AG10803 (cell line): ENCODE measurements around the gene RAB3GAP2.
"Not testable (repeated sequence)": the region's sequence is repeated elsewhere in the genome, so short reads cannot be mapped to it uniquely, and the experiment has no call there.

Source experiments
- DNase-seq: peaks from one replicate; pipeline ENCODE4 v3.0.0; 2010; ENCODE audit warnings: low read depth
- H3K4me3 ChIP-seq: 2 replicates; pipeline ENCODE4 v1.5.1; 2011; ENCODE audit warnings: mild to moderate bottlenecking, low read length, control low read depth
- TF ChIP-seq, protein P1 (sequence below): conservative IDR thresholded peaks from 2 replicates; pipeline ENCODE4 v1.5.1; 2011; ENCODE audit warnings: mild to moderate bottlenecking, low read length, control low read depth, inconsistent platforms

Gene RAB3GAP2

DNA sequence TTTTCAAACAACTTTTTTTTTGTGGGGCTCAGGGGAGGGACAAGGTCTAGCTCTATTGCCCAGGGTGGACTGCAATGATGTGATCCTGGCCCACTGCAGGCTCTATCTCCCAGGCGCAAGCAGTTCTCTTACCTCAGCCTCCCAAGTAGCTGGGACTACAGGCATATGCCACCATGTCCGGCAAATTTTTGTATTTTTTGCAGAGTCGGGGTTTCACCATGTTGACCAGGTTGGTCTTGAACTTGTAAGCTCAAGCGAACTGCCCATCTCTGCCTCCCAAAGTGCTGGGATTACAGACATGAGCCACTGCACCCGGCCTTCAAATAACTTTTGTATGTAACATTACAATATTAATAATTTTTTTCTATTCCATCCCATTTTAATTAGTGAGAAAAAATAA is 33.0 kb downstream of the RAB3GAP2 start:
- H3K4me3 ChIP-seq = no peak overlapping the region
- TF ChIP-seq, protein P1, sequence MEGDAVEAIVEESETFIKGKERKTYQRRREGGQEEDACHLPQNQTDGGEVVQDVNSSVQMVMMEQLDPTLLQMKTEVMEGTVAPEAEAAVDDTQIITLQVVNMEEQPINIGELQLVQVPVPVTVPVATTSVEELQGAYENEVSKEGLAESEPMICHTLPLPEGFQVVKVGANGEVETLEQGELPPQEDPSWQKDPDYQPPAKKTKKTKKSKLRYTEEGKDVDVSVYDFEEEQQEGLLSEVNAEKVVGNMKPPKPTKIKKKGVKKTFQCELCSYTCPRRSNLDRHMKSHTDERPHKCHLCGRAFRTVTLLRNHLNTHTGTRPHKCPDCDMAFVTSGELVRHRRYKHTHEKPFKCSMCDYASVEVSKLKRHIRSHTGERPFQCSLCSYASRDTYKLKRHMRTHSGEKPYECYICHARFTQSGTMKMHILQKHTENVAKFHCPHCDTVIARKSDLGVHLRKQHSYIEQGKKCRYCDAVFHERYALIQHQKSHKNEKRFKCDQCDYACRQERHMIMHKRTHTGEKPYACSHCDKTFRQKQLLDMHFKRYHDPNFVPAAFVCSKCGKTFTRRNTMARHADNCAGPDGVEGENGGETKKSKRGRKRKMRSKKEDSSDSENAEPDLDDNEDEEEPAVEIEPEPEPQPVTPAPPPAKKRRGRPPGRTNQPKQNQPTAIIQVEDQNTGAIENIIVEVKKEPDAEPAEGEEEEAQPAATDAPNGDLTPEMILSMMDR = no peak

DNA sequence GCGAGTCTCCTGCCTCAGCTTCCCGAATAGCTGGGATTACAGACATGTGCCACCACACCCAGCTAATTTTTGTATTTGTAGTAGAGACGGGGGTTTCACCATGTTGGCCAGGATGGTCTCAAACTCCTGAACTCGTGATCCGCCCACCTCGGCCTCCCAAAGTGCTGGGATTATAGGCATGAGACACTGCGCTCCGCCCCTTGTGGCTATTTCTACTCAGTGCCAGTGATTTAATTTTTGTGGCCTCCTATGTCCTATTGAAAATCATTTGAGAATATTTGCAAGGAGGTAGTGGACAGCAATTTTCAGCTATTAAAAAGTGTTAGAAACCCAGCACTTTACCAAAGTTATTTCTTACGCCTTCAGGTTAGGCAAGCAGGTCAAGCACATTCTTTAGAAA is 36.0 kb downstream of the RAB3GAP2 start:
- DNase-seq = not testable (repeated sequence)

More for the DNA sequence above, 33.0 kb downstream of the RAB3GAP2 start:
- no peak for DNase-seq

DNA sequence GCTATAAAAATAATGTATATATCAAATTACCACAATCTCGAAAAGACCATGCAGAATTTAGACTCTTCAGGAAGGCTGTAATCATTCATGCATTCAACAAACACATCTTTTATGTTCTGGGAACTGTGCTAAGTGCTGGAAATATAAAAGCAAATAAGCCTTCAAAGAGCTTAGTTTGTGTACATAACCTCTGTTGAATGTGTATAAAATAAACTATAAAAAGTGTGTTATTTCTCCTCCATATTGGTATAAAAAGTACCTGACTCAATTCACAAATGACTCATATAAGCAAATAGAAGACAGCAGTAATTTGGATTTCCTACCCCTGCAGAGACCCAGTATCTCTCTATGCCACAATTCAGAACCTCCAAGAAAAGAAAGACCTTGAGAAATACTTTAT is 36.8 kb downstream of the RAB3GAP2 start:
- H3K4me3 ChIP-seq = no peak overlapping the region
- no peak for DNase-seq
- TF ChIP-seq, protein P1 = no peak

More for the DNA sequence above, 36.0 kb downstream of the RAB3GAP2 start:
- not testable (repeated sequence) for H3K4me3 ChIP-seq

DNA sequence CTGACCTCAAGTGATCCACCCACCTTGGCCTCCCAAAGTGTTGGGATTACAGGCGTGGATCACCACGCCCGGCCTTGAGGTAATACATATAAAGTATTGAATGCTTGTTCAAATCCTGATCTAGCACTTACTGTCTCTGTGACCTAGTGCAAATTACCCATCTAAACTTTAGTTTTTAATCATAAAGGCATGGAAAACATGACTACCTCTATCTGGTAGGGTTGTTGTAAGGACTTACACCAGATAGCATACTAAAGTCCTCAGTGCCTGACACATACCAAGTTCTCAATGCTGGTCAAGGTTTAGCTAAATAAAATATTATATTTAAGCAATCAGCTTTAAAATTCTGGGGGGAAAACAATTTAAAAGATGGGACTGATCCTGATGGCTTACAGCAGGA is 38.3 kb downstream of the RAB3GAP2 start:
- H3K4me3 ChIP-seq = no peak overlapping the region
- TF ChIP-seq, protein P1 = no peak
- no peak for DNase-seq

GRCh38 chr1:220229771-220230170 is 42.5 kb downstream of the RAB3GAP2 start:
- no peak overlapping the region for H3K4me3 ChIP-seq
- TF ChIP-seq, protein P1 = no peak
- no peak for DNase-seq

DNA sequence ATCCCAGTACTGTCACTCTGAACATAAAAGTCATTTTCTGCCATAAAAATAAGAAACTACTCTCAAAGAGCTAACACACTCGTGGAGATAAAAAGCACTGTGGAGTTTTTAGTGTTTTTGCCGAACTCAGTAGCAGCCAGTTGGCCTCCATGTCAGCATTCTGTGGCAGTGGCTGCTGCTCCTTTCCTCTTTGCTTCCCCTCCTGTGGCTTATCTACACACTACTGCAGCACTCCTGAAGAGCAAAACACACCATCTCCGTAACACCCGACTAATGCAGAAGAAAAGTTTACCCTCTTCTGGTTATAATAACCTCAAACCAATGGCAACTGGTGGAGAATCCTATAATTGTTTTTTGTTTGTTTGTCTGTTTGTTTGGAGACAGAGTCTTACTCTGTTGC is 44.9 kb downstream of the RAB3GAP2 start:
- H3K4me3 ChIP-seq = no peak overlapping the region
- TF ChIP-seq, protein P1 = no peak
- DNase-seq = no peak

GRCh38 chr1:220226752-220227151 is 45.5 kb downstream of the RAB3GAP2 start:
- H3K4me3 ChIP-seq = no peak overlapping the region
- TF ChIP-seq, protein P1 = no peak
- no peak for DNase-seq

DNA sequence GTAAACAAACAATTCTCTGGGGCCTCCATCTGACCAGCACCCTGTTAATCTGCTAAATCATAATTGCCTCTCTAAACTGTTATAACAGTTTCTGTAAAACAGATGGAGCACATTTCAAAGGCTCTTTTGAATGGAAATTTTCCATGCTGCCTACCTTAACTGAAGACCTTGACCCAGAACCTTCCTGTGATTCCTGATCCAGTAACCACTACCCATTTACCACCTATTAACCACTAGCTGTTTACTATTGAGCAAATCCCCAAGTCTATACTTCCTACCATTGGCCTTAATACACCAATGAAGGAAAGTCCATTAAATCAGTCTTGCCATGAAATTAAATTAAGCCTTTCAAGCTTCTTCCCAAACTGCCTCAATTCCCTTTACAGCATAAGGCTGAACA is 46.3 kb downstream of the RAB3GAP2 start:
- no peak for DNase-seq
- H3K4me3 ChIP-seq = no peak overlapping the region
- TF ChIP-seq, protein P1 = no peak
